Ovary (tissue), 9 donors: ENCODE data around the gene CGGBP1. TPM values are rescaled to one million over a fixed set of nuclear protein-coding genes. Genes with fewer than 3 reads are reported as not detected.

Experiments
- DNase-seq, 5 donors: peaks; one replicate each; pipeline ENCODE4 v3.0.0-alpha.2; 2019 to 2020
- H3K27ac ChIP-seq, 2 donors: fragments of 200-600 bp; one replicate each; pipeline versions ENCODE4 v1.5.1 to v1.8.0; 2019 to 2022
- H3K27me3 ChIP-seq: fragments of 200-600 bp; one replicate; pipeline ENCODE4 v1.8.0; 2022
- H3K36me3 ChIP-seq: fragments of 200-600 bp; sonication (generic); one replicate; pipeline ENCODE4 v1.5.1; 2019
- H3K4me1 ChIP-seq: one replicate; pipeline ENCODE4 v1.8.1; 2013; ENCODE audit warnings: mild to moderate bottlenecking, moderate library complexity; ENCODE audit not compliant: insufficient read depth
- H3K4me3 ChIP-seq: fragments of 200-600 bp; sonication (generic); one replicate; pipeline ENCODE4 v1.5.1; 2017
- H3K9me3 ChIP-seq, 2 donors: fragments of 200-600 bp in 1 of 2; sonication (generic) in 1 of 2; one replicate each; pipeline versions ENCODE4 v1.5.1 to v1.8.1; 2013 to 2019; ENCODE audit warnings: mild to moderate bottlenecking in 1 of 2, moderate library complexity in 1 of 2
- EP300 ChIP-seq: sonication (generic); formaldehyde crosslinking; IDR thresholded peaks from one replicate; pipeline ENCODE4 v1.6.1; 2017; ENCODE audit warnings: antibody characterized with exemption
- POLR2A ChIP-seq: fragments of 450-650 bp; IDR thresholded peaks from one replicate; pipeline ENCODE4 v1.6.1; 2017; ENCODE audit warnings: antibody characterized with exemption, mild to moderate bottlenecking, moderate library complexity
- WGBS, 3 donors: extraction: QIAGEN DNeasy Blood & Tissue Kit in 1 of 3; methylation state at CpG; one replicate each; pipeline versions ENCODE4 v1.1.5 to v1.1.7; 2013 to 2017; 5-methylcytosine and 5-hydroxymethylcytosine counted together
- intact Hi-C, 4 donors: fragments of 100-400 bp; cut with DNase I; formaldehyde crosslinking; loops; one replicate each; pipeline versions ENCODE4 v1.11.0 to v1.15.1; 2022 to 2023
- polyA plus RNA-seq, 2 donors: library from polyadenylated mRNA; stranded (reverse); fragments of 200-250 nt in 1 of 2; fragments of 350-450 nt in 1 of 2; fragmentation: Illumina TruSeq in 1 of 2; extraction: RNeasy Lipid Tissue Mini Kit (QIAGEN cat#74804) in 1 of 2; gene quantifications; one replicate each; pipeline ENCODE4 v1.2.3, GENCODE V29; 2013 to 2014
- total RNA-seq, 7 donors: library from RNA; depleted of rRNA in 2 of 7; stranded (reverse); fragments of >200 nt in 2 of 7; fragmentation: NEBNext Ultra II Directional in 3 of 7; extraction: Animal tissue kit (Norgen Biotek cat#: 25700) in 3 of 7; gene quantifications; one replicate each; pipeline versions ENCODE4 v1.1.0 to v1.2.4, GENCODE V29; 2016 to 2023
- TF ChIP-seq, protein P1 (sequence below), 3 donors: fragments of 450-650 bp in 2 of 3; fragments of 200-600 bp in 1 of 3; IDR thresholded peaks; one replicate each; pipeline versions ENCODE4 v1.5.1 to v1.8.0; 2016 to 2022; ENCODE audit warnings: antibody characterized with exemption in 3 of 3, mild to moderate bottlenecking in 1 of 3
- donor health status: DM: no; HTN: no; CAD: no; lungs with moderate emphysema.
- donor health status: DM: no; HTN: no; CAD: no.
- donor health status: Bipolar disorder and iron deficiency.
- donor health status: DM: yes; HTN: yes; CAD: no.
- donor health status: DM: no; HTN: no; CAD: no.
- donor health status: DM: yes; HTN: yes; CAD: no.

The CGGBP1 gene
- total and polyA plus RNA-seq, 9 donors: 42.0 to 90.1 (median 65.6) TPM

DNA sequence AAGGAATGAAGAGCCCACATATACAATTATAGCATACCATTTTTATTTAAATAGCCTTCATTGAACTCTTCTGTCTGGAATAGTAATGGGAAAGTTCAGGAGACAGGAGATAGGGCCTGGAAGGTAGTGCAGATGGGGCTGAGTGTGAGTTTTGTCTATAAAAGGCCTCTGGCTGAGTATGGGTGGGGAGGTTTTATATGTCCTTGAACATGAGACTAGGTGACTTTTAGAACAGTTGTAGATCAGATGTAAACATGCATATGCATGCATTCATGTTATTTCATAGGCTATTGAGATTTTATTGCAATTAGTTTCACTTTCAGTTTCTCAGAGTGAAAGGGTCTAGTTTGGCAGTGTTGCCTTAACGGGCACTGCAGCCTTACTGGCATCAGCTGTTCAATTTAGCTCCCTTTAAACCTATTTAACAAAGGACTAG, 27.1 kb downstream of the CGGBP1 start:
- Histone ChIP-seq H3K4me3 (peak overlapping the region; percentile 29), H3K4me1 (no peaks in the 10 kb centered on the region), H3K36me3 (no peaks in the 10 kb centered on the region), H3K27me3 (no peaks in the 10 kb centered on the region), H3K9me3 (no peaks in the 10 kb centered on the region), H3K27ac (peak overlapping the region in 1 of 2 donors; percentile 44)
- no peak for DNase-seq
- no peak for TF ChIP-seq EP300
- no peak for TF ChIP-seq POLR2A
- TF ChIP-seq, protein P1, sequence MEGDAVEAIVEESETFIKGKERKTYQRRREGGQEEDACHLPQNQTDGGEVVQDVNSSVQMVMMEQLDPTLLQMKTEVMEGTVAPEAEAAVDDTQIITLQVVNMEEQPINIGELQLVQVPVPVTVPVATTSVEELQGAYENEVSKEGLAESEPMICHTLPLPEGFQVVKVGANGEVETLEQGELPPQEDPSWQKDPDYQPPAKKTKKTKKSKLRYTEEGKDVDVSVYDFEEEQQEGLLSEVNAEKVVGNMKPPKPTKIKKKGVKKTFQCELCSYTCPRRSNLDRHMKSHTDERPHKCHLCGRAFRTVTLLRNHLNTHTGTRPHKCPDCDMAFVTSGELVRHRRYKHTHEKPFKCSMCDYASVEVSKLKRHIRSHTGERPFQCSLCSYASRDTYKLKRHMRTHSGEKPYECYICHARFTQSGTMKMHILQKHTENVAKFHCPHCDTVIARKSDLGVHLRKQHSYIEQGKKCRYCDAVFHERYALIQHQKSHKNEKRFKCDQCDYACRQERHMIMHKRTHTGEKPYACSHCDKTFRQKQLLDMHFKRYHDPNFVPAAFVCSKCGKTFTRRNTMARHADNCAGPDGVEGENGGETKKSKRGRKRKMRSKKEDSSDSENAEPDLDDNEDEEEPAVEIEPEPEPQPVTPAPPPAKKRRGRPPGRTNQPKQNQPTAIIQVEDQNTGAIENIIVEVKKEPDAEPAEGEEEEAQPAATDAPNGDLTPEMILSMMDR (IDR thresholded peaks at IDR 0.05): no peak
- intact Hi-C loops: no loop called here
- WGBS, 3 donors: 0% methylated on average over 1 of the region's 1 CpG

DNA sequence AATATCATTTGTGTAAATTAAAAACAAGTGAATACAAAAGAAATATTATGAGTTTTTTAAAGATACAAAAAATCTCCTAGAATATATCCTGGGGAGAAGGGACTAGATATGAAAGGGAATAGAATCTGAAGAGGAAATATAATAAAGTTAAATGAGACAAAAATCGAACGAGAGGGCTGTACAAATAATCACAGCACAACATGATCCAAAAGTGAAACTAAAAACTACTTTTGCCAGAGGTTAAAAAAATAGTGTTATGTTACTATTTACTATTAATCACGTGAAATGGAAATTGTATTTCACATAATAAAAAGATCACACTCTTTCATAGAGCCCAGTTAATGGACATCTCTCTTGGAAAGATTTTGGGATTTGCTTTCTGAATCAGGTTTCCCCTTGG, 28.6 kb downstream of the CGGBP1 start:
- Histone ChIP-seq H3K27ac (no peak overlapping the region), H3K4me1 (no peaks in the 10 kb centered on the region), H3K27me3 (no peaks in the 10 kb centered on the region), H3K9me3 (no peaks in the 10 kb centered on the region), H3K4me3 (no peak overlapping the region), H3K36me3 (no peaks in the 10 kb centered on the region)
- WGBS, 3 donors: 56 to 67% (median 59%) methylated on average over 3 of the region's 3 CpGs
- intact Hi-C loops: no loop called here
- no peak for DNase-seq
- TF ChIP-seq EP300 (no peak), POLR2A (no peak)
- TF ChIP-seq, protein P1 (IDR thresholded peaks at IDR 0.05): no peak

DNA sequence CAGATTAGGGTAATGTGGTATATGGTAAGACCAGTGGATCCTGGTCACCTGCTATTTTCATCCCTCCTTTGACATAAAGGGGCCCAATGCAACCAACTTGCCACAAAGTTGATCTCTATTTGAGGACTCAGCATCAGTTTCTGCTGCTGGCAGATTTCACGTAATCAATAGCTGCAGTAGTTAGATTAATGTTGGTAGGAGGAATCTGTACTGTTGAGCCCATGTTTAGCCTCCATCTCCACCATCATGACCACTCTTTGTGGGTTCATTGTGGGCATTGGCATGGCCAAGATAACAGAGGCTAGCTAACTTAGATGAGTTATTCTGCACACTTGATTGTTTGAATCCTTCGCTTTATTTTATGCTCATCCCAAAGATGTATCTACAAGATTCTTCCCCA, 29.9 kb downstream of the CGGBP1 start:
- no peaks in the 10 kb centered on the region for H3K36me3 ChIP-seq
- WGBS, 3 donors: 95 to 100% (median 98%) methylated on average over 2 of the region's 2 CpGs
- intact Hi-C loops: no loop called here
- no peaks in the 10 kb centered on the region for H3K27me3 ChIP-seq
- no peak overlapping the region for H3K27ac ChIP-seq
- H3K4me1 ChIP-seq: no peaks in the 10 kb centered on the region
- no peaks in the 10 kb centered on the region for H3K9me3 ChIP-seq
- TF ChIP-seq EP300 (no peak), POLR2A (no peak)
- TF ChIP-seq, protein P1 (IDR thresholded peaks at IDR 0.05): no peak
- H3K4me3 ChIP-seq: no peak overlapping the region
- DNase-seq: no peak

DNA sequence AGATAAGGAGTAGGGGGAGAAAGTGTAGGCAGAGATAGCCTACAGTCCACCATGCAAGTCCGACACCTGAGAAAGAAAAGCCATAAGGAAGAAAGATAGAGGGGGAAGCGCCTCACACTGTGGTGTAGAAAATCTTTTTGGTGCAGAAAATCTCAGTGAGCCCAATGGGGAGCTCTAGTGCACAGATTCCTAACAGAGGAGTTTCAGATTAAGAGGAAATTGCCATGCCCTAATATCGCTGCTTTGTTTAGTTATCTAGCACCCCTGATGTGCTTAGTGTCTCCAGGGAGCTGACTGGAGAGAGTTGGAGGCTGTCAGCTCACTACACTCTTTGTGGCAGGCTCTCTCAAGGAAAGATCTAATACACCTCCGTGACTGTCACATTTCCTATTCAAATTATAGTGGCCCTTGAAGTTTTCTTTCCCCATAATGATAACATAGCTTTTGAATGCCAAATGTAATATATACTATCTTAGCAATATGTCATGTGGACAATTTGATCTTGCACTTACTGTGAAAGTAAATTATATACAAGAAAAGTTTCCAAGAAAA, 33.7 kb downstream of the CGGBP1 start:
- Histone ChIP-seq H3K4me1 (no peaks in the 10 kb centered on the region), H3K9me3 (no peaks in the 10 kb centered on the region), H3K36me3 (no peaks in the 10 kb centered on the region), H3K27ac (no peak overlapping the region), H3K4me3 (no peak overlapping the region), H3K27me3 (no peaks in the 10 kb centered on the region)
- intact Hi-C loops: no loop called here
- TF ChIP-seq, protein P1 (IDR thresholded peaks at IDR 0.05): no peak
- no peak for TF ChIP-seq EP300
- no peak for TF ChIP-seq POLR2A
- 76 to 85% (median 81%) methylated on average over 4 of the region's 4 CpGs for WGBS, 3 donors
- DNase-seq: no peak
